HEK293 (cell line): ENCODE results near the gene ARHGAP28.

Experiments used
- CTCF ChIA-PET: fragments of 350-600 bp; formaldehyde crosslinking; extraction: SDS; loops from one replicate; lab custom pipeline; 2021; ENCODE audit warnings: antibody characterized with exemption; lab: Yijun Ruan, JAX
- POLR2A ChIA-PET: fragments of 300-600 bp; formaldehyde crosslinking; extraction: SDS; loops from one replicate; lab custom pipeline; 2020; ENCODE audit warnings: antibody characterized with exemption, inconsistent platforms; lab: Yijun Ruan, JAX
- H3K27ac ChIP-seq: fragments of 200-500 bp; sonication (Bioruptor generic); 2 replicates; pipeline ENCODE4 v1.5.1; 2014; ENCODE audit warnings: low read depth, low read length, control low read depth, inconsistent platforms; ENCODE audit errors: extremely low read depth
- H3K36me3 ChIP-seq, 2 experiments: fragments of 200-500 bp in 1 of 2; sonication (Bioruptor generic) in 1 of 2; 1 replicate in 1 of 2; 2 replicates in 1 of 2; pipeline ENCODE4 v1.5.1; 2014 to 2017; ENCODE audit warnings: inconsistent platforms in 2 of 2, low read length in 2 of 2; ENCODE audit not compliant: control insufficient read depth in 2 of 2, insufficient read depth in 1 of 2
- H3K4me1 ChIP-seq: fragments of 200-500 bp; sonication (Bioruptor generic); 2 replicates; pipeline ENCODE4 v1.5.1; 2014; ENCODE audit warnings: mild to moderate bottlenecking, low read length, inconsistent platforms; ENCODE audit not compliant: control insufficient read depth, insufficient read depth
- H3K4me3 ChIP-seq: 2 replicates; pipeline ENCODE4 v1.5.1; 2011; ENCODE audit warnings: low read depth, mild to moderate bottlenecking, control low read depth, low read length, moderate library complexity
- H3K9me3 ChIP-seq: fragments of 200-500 bp; sonication (Bioruptor generic); 2 replicates; pipeline ENCODE4 v1.5.1; 2014; ENCODE audit warnings: low read depth, low read length, inconsistent platforms; ENCODE audit not compliant: control insufficient read depth, insufficient read depth
- GLI2 ChIP-seq: fragments of 450-650 bp; formaldehyde crosslinking; IDR thresholded peaks from 2 replicates; pipeline ENCODE4; 2017; ENCODE audit warnings: missing biosample characterization, missing genetic modification characterization, low read depth, borderline replicate concordance
- KLF10 ChIP-seq: fragments of 450-650 bp; IDR thresholded peaks from 2 replicates; pipeline ENCODE4 v1.5.1; 2018; ENCODE audit warnings: missing biosample characterization, mild to moderate bottlenecking, missing genetic modification characterization
- TCF7L2 ChIP-seq: IDR thresholded peaks from 2 replicates; pipeline ENCODE4 v1.6.1; 2011; ENCODE audit warnings: low read depth, mild to moderate bottlenecking, inconsistent platforms, low read length, moderate library complexity, borderline replicate concordance
- YY1 ChIP-seq: fragments of 450-650 bp; formaldehyde crosslinking; IDR thresholded peaks from 2 replicates; pipeline ENCODE4 v1.5.1; 2018; ENCODE audit warnings: missing biosample characterization, missing genetic modification characterization
- ZBTB17 ChIP-seq: fragments of 450-650 bp; formaldehyde crosslinking; IDR thresholded peaks from 2 replicates; pipeline ENCODE4 v1.5.1; 2016; ENCODE audit warnings: missing biosample characterization, missing genetic modification characterization
- ZFHX2 ChIP-seq: fragments of 450-650 bp; formaldehyde crosslinking; conservative IDR thresholded peaks from 2 replicates; pipeline ENCODE4 v1.5.1; 2016; ENCODE audit warnings: missing biosample characterization, missing genetic modification characterization
- ZNF133 ChIP-seq: fragments of 450-650 bp; formaldehyde crosslinking; IDR thresholded peaks from 2 replicates; pipeline ENCODE4 v1.5.1; 2016; ENCODE audit warnings: missing biosample characterization, missing genetic modification characterization
- ZNF169 ChIP-seq: fragments of 450-650 bp; formaldehyde crosslinking; IDR thresholded peaks from 2 replicates; pipeline ENCODE4 v1.5.1; 2016; ENCODE audit warnings: missing biosample characterization, missing genetic modification characterization
- ZNF184 ChIP-seq: fragments of 450-650 bp; IDR thresholded peaks from 2 replicates; pipeline ENCODE4 v1.5.1; 2018; ENCODE audit warnings: missing biosample characterization, mild to moderate bottlenecking, missing genetic modification characterization
- ZNF239 ChIP-seq: fragments of 450-650 bp; formaldehyde crosslinking; IDR thresholded peaks from 2 replicates; pipeline ENCODE4 v1.5.1; 2016; ENCODE audit warnings: missing biosample characterization, missing genetic modification characterization
- ZNF266 ChIP-seq: fragments of 450-650 bp; formaldehyde crosslinking; IDR thresholded peaks from 2 replicates; pipeline ENCODE4 v1.5.1; 2016; ENCODE audit warnings: missing biosample characterization, missing genetic modification characterization, low read depth
- ZNF280C ChIP-seq: fragments of 450-650 bp; formaldehyde crosslinking; IDR thresholded peaks from 2 replicates; pipeline ENCODE4 v1.5.1; 2016; ENCODE audit warnings: missing biosample characterization, missing genetic modification characterization
- ZNF302 ChIP-seq: fragments of 450-650 bp; formaldehyde crosslinking; IDR thresholded peaks from 2 replicates; pipeline ENCODE4 v1.5.1; 2016; ENCODE audit warnings: missing biosample characterization, missing genetic modification characterization, low read depth
- ZNF362 ChIP-seq: fragments of 450-650 bp; formaldehyde crosslinking; IDR thresholded peaks from 2 replicates; pipeline ENCODE4 v1.5.1; 2016; ENCODE audit warnings: missing biosample characterization, missing genetic modification characterization
- ZNF37A ChIP-seq: fragments of 450-650 bp; IDR thresholded peaks from 2 replicates; pipeline ENCODE4 v1.5.1; 2018; ENCODE audit warnings: missing biosample characterization, missing genetic modification characterization
- ZNF514 ChIP-seq: fragments of 450-650 bp; formaldehyde crosslinking; IDR thresholded peaks from 2 replicates; pipeline ENCODE4 v1.5.1; 2016; ENCODE audit warnings: missing biosample characterization, missing genetic modification characterization
- ZNF529 ChIP-seq: fragments of 450-650 bp; formaldehyde crosslinking; IDR thresholded peaks from 2 replicates; pipeline ENCODE4 v1.5.1; 2017; ENCODE audit warnings: missing genetic modification characterization, missing biosample characterization; ENCODE audit not compliant: insufficient replicate concordance
- ZNF548 ChIP-seq: fragments of 450-650 bp; formaldehyde crosslinking; IDR thresholded peaks from 2 replicates; pipeline ENCODE4 v1.5.1; 2016; ENCODE audit warnings: missing biosample characterization, missing genetic modification characterization
- ZNF768 ChIP-seq: fragments of 450-650 bp; formaldehyde crosslinking; IDR thresholded peaks from 2 replicates; pipeline ENCODE4 v1.5.1; 2018; ENCODE audit warnings: missing biosample characterization, mild to moderate bottlenecking, missing genetic modification characterization
- ZNF785 ChIP-seq: fragments of 450-650 bp; formaldehyde crosslinking; IDR thresholded peaks from 2 replicates; pipeline ENCODE4 v1.5.1; 2016; ENCODE audit warnings: missing biosample characterization, missing genetic modification characterization
- ZNF843 ChIP-seq: fragments of 450-650 bp; formaldehyde crosslinking; IDR thresholded peaks from 2 replicates; pipeline ENCODE4 v1.5.1; 2016; ENCODE audit warnings: missing biosample characterization, missing genetic modification characterization
- ZSCAN5A ChIP-seq: fragments of 450-650 bp; formaldehyde crosslinking; IDR thresholded peaks from 2 replicates; pipeline ENCODE4 v1.5.1; 2016; ENCODE audit warnings: missing biosample characterization, missing genetic modification characterization

Gene ARHGAP28

DNA sequence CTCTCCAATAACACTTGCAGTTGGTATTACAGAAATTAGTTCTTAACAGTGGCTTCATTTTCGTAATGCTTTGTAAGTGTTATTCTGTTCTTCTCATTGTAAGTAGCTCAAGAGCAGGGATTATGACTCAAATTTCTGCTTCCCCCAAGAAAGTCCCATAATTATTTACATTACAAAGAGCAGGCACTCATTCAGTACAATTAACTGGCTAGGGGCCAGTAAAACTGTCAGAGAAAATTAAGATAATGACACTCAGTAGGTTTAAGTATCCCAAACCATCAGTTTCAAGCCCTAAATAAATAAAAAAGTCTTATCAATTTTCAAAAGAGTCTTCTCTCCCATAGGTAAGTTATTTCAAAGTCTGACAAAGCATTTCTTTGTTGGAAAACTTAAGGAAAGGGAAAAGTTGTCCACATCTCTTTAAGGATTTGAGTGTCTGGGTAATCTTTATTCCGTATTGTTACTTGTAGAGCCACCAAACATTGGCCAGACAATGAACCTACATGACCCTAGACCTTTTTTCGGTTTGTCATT is 137.1 kb downstream of the ARHGAP28 start (continued):
- TF ChIP-seq ZSCAN5A (tag by site-specific recombination) = no peak

GRCh38 chr18:6868033-6868432 is 138.5 kb downstream of the ARHGAP28 start:
- Histone ChIP-seq H3K9me3 (no peaks in the 10 kb centered on the region), H3K27ac (no peak overlapping the region), H3K4me3 (no peak overlapping the region), H3K4me1 (peaks cover 11% of the 10 kb centered on the region), H3K36me3 (no peaks in the 10 kb centered on the region)
- TF ChIP-seq ZNF529 = no peak
- peak; percentile 76 for TF ChIP-seq ZNF133 (tag by site-specific recombination)
- TF ChIP-seq ZNF514 (tag by site-specific recombination) = no peak
- no peak for TF ChIP-seq ZFHX2 (tag by site-specific recombination)
- TF ChIP-seq ZNF768 (tag by site-specific recombination) = no peak
- TF ChIP-seq ZNF843 (tag by site-specific recombination) = no peak
- no peak for TF ChIP-seq ZNF37A (tag by site-specific recombination)
- TF ChIP-seq ZNF785 (tag by site-specific recombination) = no peak
- ChIA-PET POLR2A (no interaction called here), CTCF (no interaction called here)

- Histone ChIP-seq H3K27ac (no peak overlapping the region), H3K4me1 (peaks cover 5% of the 10 kb centered on the region), H3K9me3 (no peaks in the 10 kb centered on the region), H3K4me3 (no peak overlapping the region), H3K36me3 (no peaks in the 10 kb centered on the region)
- CTCF ChIA-PET = interaction anchor here (0.6 to 1.4 kb wide), 3 partner anchors 48 to 329 kb away, joined by 3 to 6 read pairs (median 4); no protein-coding TSS in a partner anchor
- TF ChIP-seq TCF7L2 (no peak), ZNF184 (tag by site-specific recombination) (no peak), ZNF548 (tag by site-specific recombination) (no peak), GLI2 (no peak), ZNF362 (no peak), ZNF239 (tag by site-specific recombination) (no peak), ZNF280C (tag by site-specific recombination) (no peak), ZNF768 (tag by site-specific recombination) (no peak), KLF10 (tag by site-specific recombination) (no peak), ZBTB17 (tag by site-specific recombination) (no peak), ZNF302 (tag by site-specific recombination) (no peak), ZNF785 (tag by site-specific recombination) (no peak), ZNF266 (tag by site-specific recombination) (no peak), ZNF169 (no peak), YY1 (no peak)
- POLR2A ChIA-PET = no interaction called here
Measured at GRCh38 chr18:6871566-6871965, 142.1 kb downstream of the ARHGAP28 start.
